IPS-NIHi11 (cell line): ENCODE results near the gene SCN1B.
A peak's percentile ranks its signal among the peaks of the same experiment; 100 is the strongest.
"Not testable (repeated sequence)": the region's sequence is repeated elsewhere in the genome, so short reads cannot be mapped to it uniquely, and the experiment has no call there.

Source experiments
- DNase-seq: peaks from one replicate; pipeline ENCODE4 v3.0.0; 2012; ENCODE audit warnings: mixed read lengths, low spot score

SCN1B gene

DNA sequence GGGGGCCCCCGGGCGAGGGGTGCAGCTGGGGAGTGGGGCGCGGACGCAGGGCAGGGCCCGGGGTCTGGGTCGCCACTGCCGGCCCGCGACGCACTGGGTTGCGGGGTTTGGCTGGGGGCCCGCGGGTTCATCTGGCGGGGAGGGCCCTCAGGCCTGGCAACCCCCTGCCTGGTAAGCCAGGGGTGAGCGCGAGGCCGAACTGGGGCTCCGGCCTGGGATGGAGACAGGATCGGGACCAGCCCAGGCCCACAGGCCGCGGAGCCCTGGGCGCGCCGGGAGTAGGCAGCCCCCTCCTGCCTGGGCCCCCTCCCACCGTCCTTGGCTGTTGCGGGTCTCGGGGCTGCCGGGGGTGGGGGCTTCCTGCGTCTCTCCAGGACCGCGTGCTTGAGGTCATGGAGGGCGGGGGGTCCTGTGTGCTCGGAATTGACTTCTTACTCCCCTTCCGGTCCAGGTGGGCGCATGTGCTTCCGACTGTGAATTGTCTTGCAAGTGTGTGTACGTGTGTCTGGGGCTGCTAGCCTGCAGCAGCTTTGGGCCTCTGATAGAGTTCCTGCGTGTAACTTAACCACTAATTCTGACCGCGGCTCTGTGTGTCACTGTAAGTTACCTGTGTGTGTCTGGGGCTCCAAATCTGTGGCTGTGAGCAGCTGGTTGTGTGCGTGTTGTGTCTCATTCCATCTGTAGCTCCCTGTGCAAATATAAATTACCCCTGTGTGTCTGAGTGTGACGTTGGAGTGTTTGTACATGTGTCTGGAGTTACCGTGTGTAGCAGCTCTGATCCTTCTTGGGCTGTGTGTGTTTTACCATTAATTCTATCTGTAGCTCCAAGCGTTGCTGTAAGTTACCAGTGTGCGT lies 29.4 kb upstream of the SCN1B start:
- DNase-seq: peak; percentile 40

DNA sequence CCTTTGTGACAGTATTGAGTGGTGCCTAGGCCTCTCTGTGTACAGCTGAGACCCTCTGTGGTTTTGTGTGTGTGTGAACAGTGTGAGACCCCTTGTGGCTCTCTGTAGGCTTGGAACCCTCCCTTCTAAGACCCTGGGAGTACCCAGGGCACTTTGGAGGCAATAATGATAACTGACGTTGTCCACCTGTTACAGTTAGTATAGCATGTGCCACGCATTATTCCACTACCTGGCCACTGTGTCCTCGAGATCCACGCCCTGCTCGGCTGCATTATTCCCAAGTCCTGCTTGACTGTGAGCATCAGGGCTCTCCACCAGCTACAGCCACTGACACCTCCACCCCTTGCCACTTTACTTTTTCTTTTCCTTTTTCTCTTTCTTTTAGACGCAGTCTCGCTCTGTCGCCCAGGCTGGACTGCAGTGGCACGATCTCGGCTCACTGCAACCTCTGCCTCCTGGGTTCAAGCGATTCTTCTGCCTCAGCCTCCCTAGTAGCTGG lies 28.2 kb upstream of the SCN1B start:
- no peak for DNase-seq

DNA sequence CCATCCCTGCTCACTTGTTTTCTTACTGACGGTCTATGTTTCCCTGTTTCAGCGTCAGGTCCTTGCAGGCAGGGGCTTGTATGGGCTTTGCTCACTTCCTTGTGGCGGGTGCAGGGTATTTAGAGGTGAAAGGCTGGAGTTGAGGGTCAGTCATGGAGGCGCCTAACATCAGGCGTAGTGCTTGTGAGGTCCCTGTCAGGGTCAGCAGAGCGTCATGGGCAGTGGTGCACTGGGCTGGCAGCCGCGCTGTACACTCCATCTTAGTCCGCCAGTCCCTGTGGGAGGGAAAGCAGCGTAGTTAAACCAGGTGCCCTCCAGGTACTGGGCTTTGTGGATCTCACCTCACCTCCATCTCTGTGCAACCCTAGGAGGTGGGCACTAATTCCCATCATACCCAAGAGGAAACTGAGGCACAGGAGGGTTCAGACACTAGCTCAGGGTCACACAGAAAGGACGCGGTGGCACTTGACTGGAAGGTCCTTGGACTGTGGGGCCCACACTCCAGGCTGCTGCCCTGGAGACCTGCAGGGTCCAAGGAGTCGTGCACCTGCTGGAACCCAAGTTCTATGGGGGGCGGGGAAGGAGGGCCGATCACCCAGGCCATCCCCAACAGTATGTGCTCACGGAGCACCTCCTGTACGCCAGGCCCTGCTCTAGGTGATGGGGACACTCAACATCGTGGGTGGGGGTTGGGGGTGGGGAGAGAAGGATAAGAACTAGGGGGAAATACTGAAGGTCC lies 25.6 kb upstream of the SCN1B start:
- no peak for DNase-seq

- DNase-seq: no peak
These were observed 24.9 kb upstream of the SCN1B start for GRCh38 chr19:35005256-35005977.

GRCh38 chr19:35006007-35006341 lies 24.3 kb upstream of the SCN1B start:
- DNase-seq: not testable (repeated sequence)

GRCh38 chr19:35006342-35006998 lies 23.8 kb upstream of the SCN1B start:
- DNase-seq: no peak

- no peak for DNase-seq
These were observed 23.3 kb upstream of the SCN1B start for GRCh38 chr19:35006999-35007365.

DNA sequence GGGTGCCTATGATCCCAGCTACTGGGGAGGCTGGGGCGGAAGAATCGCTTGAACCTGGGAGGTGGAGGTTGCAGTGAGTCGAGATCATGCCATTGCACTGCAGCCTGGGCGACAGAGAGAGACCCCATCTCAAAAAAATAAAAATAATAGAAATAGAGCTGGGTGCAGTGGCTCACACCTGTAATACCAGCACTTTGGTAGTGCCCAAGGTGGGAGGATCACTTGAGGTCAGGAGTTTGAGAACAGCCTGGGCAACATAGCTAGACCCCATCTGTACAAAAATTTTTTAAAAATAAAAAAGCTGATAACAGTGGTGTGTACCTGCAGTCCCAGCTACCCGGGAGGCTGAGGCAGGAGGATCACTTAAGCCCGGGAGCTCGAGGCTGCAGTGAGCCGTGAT lies 22.8 kb upstream of the SCN1B start:
- DNase-seq: not testable (repeated sequence)

- DNase-seq: no peak
These were observed 21.4 kb upstream of the SCN1B start for GRCh38 chr19:35008891-35009341.

DNA sequence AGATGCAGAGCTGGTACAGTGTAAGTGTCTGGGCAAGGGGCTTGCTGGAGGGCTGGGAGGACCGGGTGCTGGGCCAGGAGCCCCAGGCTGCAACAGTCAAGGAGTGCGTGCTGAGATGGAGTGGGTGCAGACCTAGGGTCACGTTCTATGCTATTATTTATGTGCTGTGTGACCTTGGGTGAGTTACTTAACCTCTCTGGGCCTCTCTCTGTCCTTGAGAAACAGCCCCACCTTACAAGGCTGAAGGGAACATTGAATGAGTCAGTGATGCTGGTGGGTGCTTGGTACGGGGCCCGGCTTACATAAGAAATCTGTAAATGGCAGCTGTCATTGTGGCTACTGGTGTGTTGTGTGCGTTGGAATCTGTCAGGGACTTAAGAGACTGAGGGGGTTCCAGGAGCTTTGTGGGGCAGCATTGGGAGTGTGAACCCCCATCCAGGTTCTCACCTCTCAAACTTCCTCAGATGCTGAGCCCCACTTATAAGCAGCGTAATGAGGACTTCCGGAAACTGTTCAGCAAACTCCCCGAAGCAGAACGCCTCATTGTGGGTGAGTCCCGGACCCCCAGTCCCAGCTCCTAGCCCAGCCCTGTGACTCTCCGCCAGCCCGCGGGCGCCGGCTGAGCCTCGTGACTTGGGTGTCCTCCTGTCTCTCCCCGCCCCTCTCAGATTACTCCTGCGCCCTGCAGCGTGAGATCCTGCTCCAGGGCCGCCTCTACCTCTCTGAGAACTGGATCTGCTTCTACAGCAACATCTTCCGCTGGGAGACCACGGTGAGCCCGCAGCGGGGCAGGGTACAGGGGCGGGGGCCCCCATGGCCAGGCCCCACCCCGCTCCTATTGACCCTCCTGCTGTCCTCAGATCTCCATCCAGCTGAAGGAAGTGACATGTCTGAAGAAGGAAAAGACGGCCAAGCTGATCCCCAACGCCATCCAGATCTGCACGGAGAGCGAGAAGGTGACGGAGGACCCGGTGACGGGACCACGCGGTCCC lies 20.6 kb upstream of the SCN1B start:
- DNase-seq: no peak

DNA sequence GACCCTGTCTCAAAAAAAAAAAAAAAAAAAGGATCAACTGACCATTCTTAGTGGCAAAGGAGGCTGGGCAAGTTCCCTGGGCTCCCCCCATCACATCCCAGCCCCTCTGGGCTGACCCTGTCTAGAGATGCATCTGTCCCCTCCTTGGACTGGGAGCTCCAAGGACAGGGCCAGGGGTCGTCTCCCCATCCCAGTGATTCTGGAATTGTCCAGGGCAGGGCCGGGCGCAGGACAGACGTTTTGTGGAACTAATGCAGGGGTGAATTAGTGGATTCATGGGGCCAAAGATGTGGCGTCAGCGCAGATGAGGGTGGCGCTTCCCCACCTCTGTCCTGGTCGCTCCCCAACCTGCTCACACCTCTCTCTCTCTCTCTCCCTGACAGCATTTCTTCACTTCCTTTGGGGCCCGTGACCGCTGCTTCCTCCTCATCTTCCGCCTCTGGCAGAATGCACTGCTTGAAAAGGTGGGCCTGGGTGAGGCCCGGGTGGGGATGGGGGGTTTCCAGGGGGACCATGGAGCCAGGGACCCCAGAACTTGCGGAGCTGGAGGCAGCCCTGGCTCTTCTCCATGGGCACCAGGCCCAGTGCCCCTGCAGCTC lies 19.1 kb upstream of the SCN1B start:
- no peak for DNase-seq

GRCh38 chr19:35011737-35012682 lies 18.3 kb upstream of the SCN1B start:
- no peak for DNase-seq

- peak; percentile 97 for DNase-seq
These were observed 17.0 kb upstream of the SCN1B start for GRCh38 chr19:35013041-35013819.

DNA sequence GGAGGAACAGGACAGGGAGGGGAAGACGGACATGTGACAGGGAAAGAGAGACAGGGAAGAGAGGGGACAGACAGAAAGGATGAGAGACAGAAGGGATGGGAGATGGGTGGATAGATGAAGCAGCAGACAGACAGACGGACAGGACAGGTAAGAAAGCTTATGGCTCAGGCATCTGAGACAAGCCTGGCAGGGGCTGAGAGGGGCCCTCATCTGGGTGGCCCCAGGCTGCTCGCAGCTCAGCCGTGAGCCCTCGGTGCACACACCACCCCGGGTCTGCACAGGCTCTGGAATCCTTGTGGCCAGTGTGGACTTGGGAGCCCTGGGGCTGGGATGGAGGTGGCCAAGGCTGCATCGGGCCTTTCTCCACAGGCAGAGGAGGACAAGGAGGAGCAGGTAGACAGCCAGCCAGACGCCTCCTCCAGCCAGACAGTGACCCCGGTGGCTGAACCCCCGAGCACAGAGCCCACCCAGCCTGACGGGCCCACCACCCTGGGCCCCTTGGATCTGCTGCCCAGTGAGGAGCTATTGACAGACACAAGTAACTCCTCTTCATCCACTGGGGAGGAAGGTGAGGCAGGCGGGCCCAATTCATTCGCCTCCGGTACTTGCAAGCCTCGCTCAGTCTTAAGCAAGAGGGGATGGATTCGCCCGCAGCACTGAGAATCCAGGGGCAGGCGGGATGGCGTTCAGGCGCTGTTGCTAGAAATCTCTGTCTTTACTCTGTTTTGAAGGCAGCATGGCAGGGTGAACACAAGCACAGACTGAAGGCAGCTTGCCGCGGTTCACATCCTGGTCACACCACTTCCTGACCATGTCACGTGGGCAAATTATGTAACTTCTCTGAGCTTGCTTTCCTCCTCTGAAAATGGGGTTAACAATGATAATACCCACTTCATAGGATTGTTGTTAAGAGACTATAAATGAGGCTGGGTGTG lies 16.2 kb upstream of the SCN1B start:
- DNase-seq: no peak

DNA sequence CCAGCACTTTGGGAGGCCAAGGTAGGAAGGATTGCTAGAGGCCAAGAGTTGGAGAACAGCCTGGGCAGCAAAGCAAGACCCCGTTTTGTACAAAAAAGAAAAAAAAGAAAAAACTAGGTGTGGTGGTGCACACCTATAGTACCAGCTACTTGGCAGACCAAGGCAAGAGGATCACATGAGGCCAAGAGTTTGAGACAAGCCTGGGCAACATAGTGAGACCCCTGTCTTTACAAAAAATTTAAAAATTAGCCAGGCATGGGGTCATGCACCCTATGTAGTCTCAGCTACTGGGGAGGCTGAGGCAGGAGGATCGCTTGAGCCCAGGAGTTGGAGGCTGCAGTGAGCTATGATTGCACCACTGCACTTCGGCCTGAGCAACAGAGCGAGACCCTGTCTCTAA lies 15.5 kb upstream of the SCN1B start:
- DNase-seq: not testable (repeated sequence)

GRCh38 chr19:35015270-35015953 lies 14.9 kb upstream of the SCN1B start:
- DNase-seq: no peak

- DNase-seq: no peak
These were observed 14.3 kb upstream of the SCN1B start for GRCh38 chr19:35015954-35016351.
